OCI-LY1 (cell line): ENCODE measurements around the gene PPP2R2C.

Experiments used
- H2AFZ ChIP-seq: fragments of 200-600 bp; sonication (generic), shearing (Covaris generic); 2 replicates; pipeline ENCODE4 v1.6.0; 2014; ENCODE audit warnings: antibody characterized with exemption, mild to moderate bottlenecking, low read length
- H3F3A ChIP-seq: fragments of 200-600 bp; sonication (generic), shearing (Covaris generic); 2 replicates; pipeline ENCODE4 v1.6.0; 2014; ENCODE audit warnings: mild to moderate bottlenecking, antibody characterized with exemption, low read length, moderate library complexity; ENCODE audit not compliant: insufficient read depth
- H3K27ac ChIP-seq: fragments of 200-600 bp; sonication (generic); 2 replicates; pipeline ENCODE4 v1.5.1; 2014; ENCODE audit warnings: low read length, mixed run types, mild to moderate bottlenecking, low read depth; ENCODE audit not compliant: poor library complexity, severe bottlenecking
- H3K27me3 ChIP-seq: fragments of 200-600 bp; sonication (generic); 2 replicates; pipeline ENCODE4 v1.6.0; 2014; ENCODE audit warnings: antibody characterized with exemption, mild to moderate bottlenecking, low read length, moderate library complexity; ENCODE audit not compliant: insufficient read depth
- H3K36me3 ChIP-seq: fragments of 200-600 bp; sonication (generic); 2 replicates; pipeline ENCODE4 v1.6.1; 2014; ENCODE audit warnings: mild to moderate bottlenecking, antibody characterized with exemption, low read length, moderate library complexity, mixed read lengths; ENCODE audit not compliant: insufficient read depth
- H3K4me1 ChIP-seq: fragments of 200-600 bp; sonication (generic); 2 replicates; pipeline ENCODE4 v1.5.1; 2014; ENCODE audit warnings: mild to moderate bottlenecking, low read length, moderate library complexity; ENCODE audit not compliant: insufficient read depth, severe bottlenecking
- H3K4me2 ChIP-seq: fragments of 200-600 bp; sonication (generic), shearing (Covaris generic); 2 replicates; pipeline ENCODE4 v1.6.1; 2014; ENCODE audit warnings: low read length
- H3K4me3 ChIP-seq: fragments of 200-600 bp; sonication (generic); 2 replicates; pipeline ENCODE4 v1.5.1; 2014; ENCODE audit warnings: low read length, low read depth, mild to moderate bottlenecking, mixed read lengths; ENCODE audit not compliant: poor library complexity, severe bottlenecking
- H3K79me2 ChIP-seq: fragments of 200-600 bp; shearing (Covaris generic); 2 replicates; pipeline ENCODE4 v1.6.1; 2016; ENCODE audit warnings: mixed run types, low read length, mixed read lengths; ENCODE audit not compliant: insufficient read depth
- H3K9ac ChIP-seq: fragments of 200-600 bp; sonication (generic), shearing (Covaris generic); 2 replicates; pipeline ENCODE4 v1.6.1; 2014; ENCODE audit warnings: mild to moderate bottlenecking, low read length, mixed read lengths
- H3K9me2 ChIP-seq: fragments of 200-600 bp; sonication (generic), shearing (Covaris generic); 2 replicates; pipeline ENCODE4 v1.6.1; 2014; ENCODE audit warnings: low read depth, mild to moderate bottlenecking, low read length, mixed read lengths
- H3K9me3 ChIP-seq: fragments of 200-600 bp; shearing (Covaris generic); 2 replicates; pipeline ENCODE4 v1.6.1; 2014; ENCODE audit warnings: low read length, mixed read lengths
- H4K20me1 ChIP-seq: fragments of 200-600 bp; sonication (generic), shearing (Covaris generic); 2 replicates; pipeline ENCODE4 v1.6.0; 2016; ENCODE audit warnings: mild to moderate bottlenecking, low read length; ENCODE audit not compliant: insufficient read depth
- EZH2 ChIP-seq: fragments of 200-600 bp; sonication (generic), shearing (Covaris generic); IDR thresholded peaks from 2 replicates; pipeline ENCODE4 v1.8.0; 2017; ENCODE audit warnings: borderline replicate concordance, mixed run types, mild to moderate bottlenecking, antibody characterized with exemption, low read length, moderate library complexity, mixed read lengths
- TF ChIP-seq, protein P1 (sequence below): fragments of 200-600 bp; sonication (generic), shearing (Covaris generic); IDR thresholded peaks from 2 replicates; pipeline ENCODE4 v1.5.1; 2017; ENCODE audit warnings: mild to moderate bottlenecking, antibody characterized with exemption, low read length, moderate library complexity, mixed read lengths

The PPP2R2C gene

DNA sequence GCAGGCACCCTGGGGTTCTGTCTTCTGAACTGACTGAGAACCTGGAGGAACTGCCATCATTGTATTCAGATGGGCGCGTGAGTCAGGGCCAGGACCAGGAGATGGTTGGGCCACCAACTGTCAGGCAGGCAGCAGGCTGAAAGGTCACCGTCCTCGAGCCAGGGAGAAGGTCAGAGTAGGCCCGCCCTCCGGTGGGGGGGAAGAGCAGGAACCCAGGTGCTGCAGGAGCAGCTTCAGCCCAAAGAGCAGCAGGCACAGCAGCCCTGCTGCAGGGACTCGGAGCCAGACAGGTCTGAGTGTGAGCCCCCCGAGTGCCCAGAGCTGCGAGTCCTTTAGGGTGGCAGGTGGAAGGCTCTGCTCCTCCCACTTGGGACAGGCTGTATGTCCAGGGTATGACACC lies 176.4 kb downstream of the PPP2R2C start:
- TF ChIP-seq, protein P1, sequence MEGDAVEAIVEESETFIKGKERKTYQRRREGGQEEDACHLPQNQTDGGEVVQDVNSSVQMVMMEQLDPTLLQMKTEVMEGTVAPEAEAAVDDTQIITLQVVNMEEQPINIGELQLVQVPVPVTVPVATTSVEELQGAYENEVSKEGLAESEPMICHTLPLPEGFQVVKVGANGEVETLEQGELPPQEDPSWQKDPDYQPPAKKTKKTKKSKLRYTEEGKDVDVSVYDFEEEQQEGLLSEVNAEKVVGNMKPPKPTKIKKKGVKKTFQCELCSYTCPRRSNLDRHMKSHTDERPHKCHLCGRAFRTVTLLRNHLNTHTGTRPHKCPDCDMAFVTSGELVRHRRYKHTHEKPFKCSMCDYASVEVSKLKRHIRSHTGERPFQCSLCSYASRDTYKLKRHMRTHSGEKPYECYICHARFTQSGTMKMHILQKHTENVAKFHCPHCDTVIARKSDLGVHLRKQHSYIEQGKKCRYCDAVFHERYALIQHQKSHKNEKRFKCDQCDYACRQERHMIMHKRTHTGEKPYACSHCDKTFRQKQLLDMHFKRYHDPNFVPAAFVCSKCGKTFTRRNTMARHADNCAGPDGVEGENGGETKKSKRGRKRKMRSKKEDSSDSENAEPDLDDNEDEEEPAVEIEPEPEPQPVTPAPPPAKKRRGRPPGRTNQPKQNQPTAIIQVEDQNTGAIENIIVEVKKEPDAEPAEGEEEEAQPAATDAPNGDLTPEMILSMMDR: no peak
- no peak for TF ChIP-seq EZH2
- H3K79me2 ChIP-seq: no peaks in the 10 kb centered on the region
- no peaks in the 10 kb centered on the region for H3K9me3 ChIP-seq
- H3K27ac ChIP-seq: no peak overlapping the region
- no peaks in the 10 kb centered on the region for H3K27me3 ChIP-seq
- no peaks in the 10 kb centered on the region for H3K4me1 ChIP-seq
- no peak overlapping the region for H3K4me3 ChIP-seq
- H3K9me2 ChIP-seq: no peaks in the 10 kb centered on the region
- no peaks in the 10 kb centered on the region for H3F3A ChIP-seq
- no peak overlapping the region for H3K4me2 ChIP-seq
- H2AFZ ChIP-seq: no peak overlapping the region
- H3K9ac ChIP-seq: no peak overlapping the region
- no peaks in the 10 kb centered on the region for H4K20me1 ChIP-seq
- H3K36me3 ChIP-seq: no peaks in the 10 kb centered on the region

DNA sequence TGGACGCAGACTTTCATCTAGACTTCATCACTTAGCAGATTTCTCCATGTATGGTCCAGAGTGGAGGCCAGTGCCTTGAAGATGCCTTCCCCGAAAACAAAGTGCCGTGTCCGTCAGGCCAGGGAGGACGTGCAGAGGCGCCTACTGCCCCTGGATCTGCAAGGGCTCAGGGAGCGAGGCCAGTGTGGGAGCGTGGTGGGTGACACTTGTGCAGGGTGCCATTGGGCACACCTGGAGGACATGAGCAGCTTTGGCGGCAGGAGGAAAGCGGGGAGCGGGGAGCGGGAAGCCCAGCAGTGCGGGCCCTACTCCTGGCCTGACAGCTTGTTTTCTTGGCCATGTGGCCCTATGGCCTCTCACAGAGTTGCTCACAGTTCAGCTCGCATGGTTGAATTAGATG lies 176.9 kb downstream of the PPP2R2C start:
- Histone ChIP-seq H3K4me1 (no peaks in the 10 kb centered on the region), H3K79me2 (no peaks in the 10 kb centered on the region), H3K27me3 (no peaks in the 10 kb centered on the region), H3K36me3 (no peaks in the 10 kb centered on the region), H3K9me3 (no peaks in the 10 kb centered on the region), H4K20me1 (no peaks in the 10 kb centered on the region), H3K9ac (no peak overlapping the region), H3K4me3 (no peak overlapping the region), H3K27ac (no peak overlapping the region), H3F3A (no peaks in the 10 kb centered on the region), H3K9me2 (no peaks in the 10 kb centered on the region), H3K4me2 (no peak overlapping the region), H2AFZ (no peak overlapping the region)
- TF ChIP-seq, protein P1: no peak
- TF ChIP-seq EZH2: no peak

DNA sequence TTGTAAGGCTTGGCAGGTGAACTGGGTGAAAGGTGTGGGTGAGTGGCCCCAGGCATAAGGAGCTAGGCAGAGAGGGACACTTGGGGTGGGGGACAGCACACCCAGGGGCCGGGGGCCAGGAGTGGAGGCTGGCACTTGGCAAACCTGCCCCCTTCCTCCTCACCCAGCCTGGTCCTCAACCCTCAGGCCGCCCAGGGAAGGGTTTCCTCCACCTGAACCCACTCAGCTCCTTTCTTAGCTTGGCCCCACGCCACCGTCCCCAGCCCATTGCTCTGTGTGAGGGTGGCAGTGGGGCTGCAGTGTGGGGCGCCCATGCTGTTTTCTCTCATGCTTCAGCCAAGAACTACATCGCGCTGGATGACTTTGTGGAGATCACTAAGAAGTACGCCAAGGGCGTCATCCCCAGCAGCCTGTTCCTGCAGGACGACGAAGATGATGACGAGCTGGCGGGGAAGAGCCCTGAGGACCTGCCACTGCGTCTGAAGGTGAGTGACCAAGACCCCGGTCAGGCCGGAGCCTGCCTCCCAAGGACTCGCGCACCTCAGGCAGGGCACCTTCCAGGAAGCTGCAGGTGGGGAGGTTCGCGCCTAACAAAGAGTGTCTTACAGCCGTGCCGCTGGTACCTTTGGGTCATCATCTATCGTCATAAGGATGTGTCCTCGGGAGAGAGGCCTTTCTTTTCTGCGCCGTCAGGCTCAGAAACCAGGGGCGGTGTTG lies 177.6 kb downstream of the PPP2R2C start:
- H3K9ac ChIP-seq: no peak overlapping the region
- no peaks in the 10 kb centered on the region for H3K9me3 ChIP-seq
- H4K20me1 ChIP-seq: no peaks in the 10 kb centered on the region
- no peaks in the 10 kb centered on the region for H3K36me3 ChIP-seq
- H3K9me2 ChIP-seq: no peaks in the 10 kb centered on the region
- no peak overlapping the region for H3K4me2 ChIP-seq
- no peaks in the 10 kb centered on the region for H3F3A ChIP-seq
- no peaks in the 10 kb centered on the region for H3K27me3 ChIP-seq
- TF ChIP-seq, protein P1: no peak
- no peak for TF ChIP-seq EZH2
- no peaks in the 10 kb centered on the region for H3K4me1 ChIP-seq
- H3K79me2 ChIP-seq: no peaks in the 10 kb centered on the region
- H2AFZ ChIP-seq: no peak overlapping the region
- H3K4me3 ChIP-seq: no peak overlapping the region
- H3K27ac ChIP-seq: no peak overlapping the region
